ENCODE data around the gene PTGDR2.

DNA sequence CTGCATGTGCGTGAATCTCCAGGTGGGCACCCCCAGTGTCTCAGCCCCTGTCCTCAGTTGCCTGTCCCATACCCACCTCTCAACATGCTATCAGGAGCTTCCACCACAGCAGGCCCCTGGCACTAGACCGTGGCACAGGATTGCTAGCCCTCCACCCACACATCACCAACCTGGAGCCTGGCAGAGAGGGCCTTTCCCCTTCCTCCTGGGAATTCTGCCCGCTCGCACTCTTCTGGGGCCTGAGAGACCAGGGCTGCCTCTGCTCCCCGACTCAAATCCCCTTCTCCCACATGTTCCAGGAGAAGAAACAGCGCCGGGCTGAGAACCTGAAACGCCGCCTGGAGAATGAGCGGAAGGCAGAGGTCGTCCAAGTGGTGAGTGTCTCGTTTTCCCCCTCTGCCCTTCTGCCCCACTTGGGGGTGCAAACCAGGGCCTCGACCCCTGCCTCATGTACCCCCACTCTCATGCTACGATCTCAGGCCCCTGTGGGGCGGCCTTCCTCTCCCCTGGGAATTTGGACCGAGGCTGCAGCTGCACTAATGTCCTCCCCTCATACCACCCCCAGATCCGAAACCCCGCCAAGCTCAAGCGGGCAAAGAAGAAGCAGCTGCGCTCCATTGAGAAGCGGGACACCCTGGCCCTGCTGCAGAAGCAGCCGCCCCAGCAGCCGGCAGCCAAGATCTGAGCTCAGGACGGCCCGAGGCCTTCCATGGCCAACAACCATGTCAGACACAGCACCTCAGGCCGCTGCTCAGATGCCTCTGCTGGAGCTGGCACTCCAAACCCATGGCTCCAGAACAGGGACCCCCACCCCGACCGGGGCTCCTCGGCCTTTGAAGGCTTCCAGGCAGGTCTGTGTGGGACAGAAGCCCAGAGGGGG lies 5.9 kb downstream of the PTGDR2 start:
- TF ChIP-seq, protein P1, sequence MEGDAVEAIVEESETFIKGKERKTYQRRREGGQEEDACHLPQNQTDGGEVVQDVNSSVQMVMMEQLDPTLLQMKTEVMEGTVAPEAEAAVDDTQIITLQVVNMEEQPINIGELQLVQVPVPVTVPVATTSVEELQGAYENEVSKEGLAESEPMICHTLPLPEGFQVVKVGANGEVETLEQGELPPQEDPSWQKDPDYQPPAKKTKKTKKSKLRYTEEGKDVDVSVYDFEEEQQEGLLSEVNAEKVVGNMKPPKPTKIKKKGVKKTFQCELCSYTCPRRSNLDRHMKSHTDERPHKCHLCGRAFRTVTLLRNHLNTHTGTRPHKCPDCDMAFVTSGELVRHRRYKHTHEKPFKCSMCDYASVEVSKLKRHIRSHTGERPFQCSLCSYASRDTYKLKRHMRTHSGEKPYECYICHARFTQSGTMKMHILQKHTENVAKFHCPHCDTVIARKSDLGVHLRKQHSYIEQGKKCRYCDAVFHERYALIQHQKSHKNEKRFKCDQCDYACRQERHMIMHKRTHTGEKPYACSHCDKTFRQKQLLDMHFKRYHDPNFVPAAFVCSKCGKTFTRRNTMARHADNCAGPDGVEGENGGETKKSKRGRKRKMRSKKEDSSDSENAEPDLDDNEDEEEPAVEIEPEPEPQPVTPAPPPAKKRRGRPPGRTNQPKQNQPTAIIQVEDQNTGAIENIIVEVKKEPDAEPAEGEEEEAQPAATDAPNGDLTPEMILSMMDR (IDR thresholded peaks at IDR 0.05), result no peak
- no peak for TF ChIP-seq POLR2A (IDR thresholded peaks at IDR 0.05)

Measured in uterus (tissue), 2 donors.